Panc1 (cell line): ENCODE measurements around the gene SLC4A1. TPM values are rescaled to one million over a fixed set of nuclear protein-coding genes. Genes with fewer than 3 reads are reported as not detected.

Source experiments
- ATAC-seq: fragments of 200-7000 bp; cut with Tn5 transposase; 2 replicates; pipeline ENCODE4 v1.9.1; 2020; ENCODE audit warnings: mild to moderate bottlenecking, moderate library complexity
- BruUV-seq: library from RNA; stranded (reverse); fragments of 400-500 nt; replicated peaks from 2 replicates; lab custom pipeline; 2021; lab: Mats Ljungman, UMichigan
- CTCF ChIA-PET: fragments of 300-600 bp; sonication (Branson Sonifier 250); formaldehyde crosslinking; loops from one replicate; lab custom pipeline; 2022; ENCODE audit warnings: antibody characterized with exemption; lab: Charles Lee
- POLR2A ChIA-PET: fragments of 300-600 bp; sonication (Branson Sonifier 250); formaldehyde crosslinking; loops from one replicate; lab custom pipeline; 2022; ENCODE audit warnings: antibody characterized with exemption; lab: Charles Lee
- DNase-seq: peaks from one replicate; pipeline ENCODE4 v3.0.0-alpha.2; 2010; ENCODE audit warnings: low read depth, low spot score
- H3K27ac ChIP-seq: 2 replicates; pipeline ENCODE4 v1.5.1; 2011; ENCODE audit warnings: mild to moderate bottlenecking, low read length, inconsistent platforms
- H3K27me3 ChIP-seq: fragments of 200-500 bp; sonication (Bioruptor generic); 2 replicates; pipeline ENCODE4 v1.6.0; 2014; ENCODE audit warnings: low read length, inconsistent platforms; ENCODE audit not compliant: control insufficient read depth, insufficient read depth
- H3K36me3 ChIP-seq: fragments of 200-500 bp; sonication (Bioruptor generic); 2 replicates; pipeline ENCODE4 v1.5.1; 2014; ENCODE audit warnings: inconsistent platforms, mild to moderate bottlenecking, low read length, moderate library complexity; ENCODE audit not compliant: control insufficient read depth, insufficient read depth
- H3K4me1 ChIP-seq: 2 replicates; pipeline ENCODE4 v1.5.1; 2011; ENCODE audit warnings: inconsistent platforms, mild to moderate bottlenecking, low read length, moderate library complexity; ENCODE audit not compliant: control insufficient read depth, insufficient read depth
- H3K4me3 ChIP-seq, 2 experiments: 2 replicates each; pipeline ENCODE4 v1.5.1; 2011 to 2012; ENCODE audit warnings: low read depth in 2 of 2, low read length in 2 of 2, mild to moderate bottlenecking in 2 of 2, inconsistent platforms in 1 of 2, moderate library complexity in 1 of 2
- H3K9me3 ChIP-seq: fragments of 200-500 bp; sonication (Bioruptor generic); 2 replicates; pipeline ENCODE4 v1.5.1; 2014; ENCODE audit warnings: low read depth, mild to moderate bottlenecking, inconsistent platforms, low read length, moderate library complexity; ENCODE audit not compliant: control insufficient read depth, insufficient read depth
- POLR2AphosphoS5 ChIP-seq: IDR thresholded peaks from 2 replicates; pipeline ENCODE4 v1.6.1; 2012; ENCODE audit warnings: mild to moderate bottlenecking, low read depth, low read length, moderate library complexity
- SIN3A ChIP-seq: IDR thresholded peaks from 2 replicates; pipeline ENCODE4 v1.6.1; 2012; ENCODE audit warnings: low read depth, mild to moderate bottlenecking, low read length, moderate library complexity, borderline replicate concordance; ENCODE audit not compliant: insufficient read depth
- TCF7L2 ChIP-seq: IDR thresholded peaks from 2 replicates; pipeline ENCODE4 v1.6.1; 2011; ENCODE audit warnings: mild to moderate bottlenecking, low read depth, low read length, inconsistent platforms
- in situ Hi-C: cut with HindIII; loops from 2 replicates; pipeline ENCODE4 v1.10.0; 2016; ENCODE audit warnings: low sequenced_read_pairs, low pct_unique_long_range_greater_than_20kb
- intact Hi-C: fragments of 100-400 bp; cut with micrococcal nuclease; formaldehyde crosslinking; loops from one replicate; pipeline ENCODE4 v1.10.0; 2022; ENCODE audit not compliant: unreplicated experiment
- total RNA-seq: library from RNA; stranded (reverse); gene quantifications from one replicate; pipeline ENCODE4 v1.2.1, GENCODE V29; 2021; ENCODE audit not compliant: unreplicated experiment
- TF ChIP-seq, protein P1 (sequence below), 2 experiments: IDR thresholded peaks; 2 replicates each; pipeline ENCODE4 v1.6.1; 2011 to 2012; ENCODE audit warnings: low read depth in 2 of 2, control low read depth in 1 of 2, low read length in 1 of 2, mild to moderate bottlenecking in 1 of 2, moderate library complexity in 1 of 2; ENCODE audit not compliant: insufficient read depth in 1 of 2
- TF ChIP-seq, protein P2 (sequence below): fragments of 450-650 bp; IDR thresholded peaks from 2 replicates; pipeline ENCODE4 v1.5.1; 2017; ENCODE audit warnings: mild to moderate bottlenecking

SLC4A1 gene
- total RNA-seq, 1 experiment from 2014 or later: not detected

DNA sequence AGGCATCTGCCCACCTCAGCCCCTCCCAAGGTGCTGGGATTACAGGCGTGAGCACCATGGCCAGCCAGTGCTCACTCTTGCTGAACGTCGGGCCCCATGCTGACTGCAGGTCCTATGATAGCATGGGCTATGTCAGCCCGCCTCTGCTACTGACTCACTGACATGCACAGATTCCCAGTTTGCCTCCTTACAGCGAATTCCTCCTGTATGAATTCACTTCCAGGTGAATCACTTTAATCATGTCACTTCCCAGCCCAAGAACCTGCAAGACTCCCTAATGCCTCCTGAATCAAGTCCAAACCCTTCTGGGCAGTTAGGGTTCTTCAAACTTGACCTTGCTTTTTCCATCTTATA, 32.4 kb downstream of the SLC4A1 start:
- in situ Hi-C loops: no loop called here
- Histone ChIP-seq H3K4me1 (no peaks in the 10 kb centered on the region), H3K27me3 (no peaks in the 10 kb centered on the region), H3K9me3 (no peaks in the 10 kb centered on the region), H3K36me3 (no peaks in the 10 kb centered on the region), H3K27ac (no peak overlapping the region), H3K4me3 (no peak overlapping the region)
- peak; percentile 45 for DNase-seq
- ChIA-PET CTCF (no interaction called here), POLR2A (no interaction called here)
- peak; percentile 88 for ATAC-seq
- TF ChIP-seq SIN3A: no peak
- TF ChIP-seq, protein P1, sequence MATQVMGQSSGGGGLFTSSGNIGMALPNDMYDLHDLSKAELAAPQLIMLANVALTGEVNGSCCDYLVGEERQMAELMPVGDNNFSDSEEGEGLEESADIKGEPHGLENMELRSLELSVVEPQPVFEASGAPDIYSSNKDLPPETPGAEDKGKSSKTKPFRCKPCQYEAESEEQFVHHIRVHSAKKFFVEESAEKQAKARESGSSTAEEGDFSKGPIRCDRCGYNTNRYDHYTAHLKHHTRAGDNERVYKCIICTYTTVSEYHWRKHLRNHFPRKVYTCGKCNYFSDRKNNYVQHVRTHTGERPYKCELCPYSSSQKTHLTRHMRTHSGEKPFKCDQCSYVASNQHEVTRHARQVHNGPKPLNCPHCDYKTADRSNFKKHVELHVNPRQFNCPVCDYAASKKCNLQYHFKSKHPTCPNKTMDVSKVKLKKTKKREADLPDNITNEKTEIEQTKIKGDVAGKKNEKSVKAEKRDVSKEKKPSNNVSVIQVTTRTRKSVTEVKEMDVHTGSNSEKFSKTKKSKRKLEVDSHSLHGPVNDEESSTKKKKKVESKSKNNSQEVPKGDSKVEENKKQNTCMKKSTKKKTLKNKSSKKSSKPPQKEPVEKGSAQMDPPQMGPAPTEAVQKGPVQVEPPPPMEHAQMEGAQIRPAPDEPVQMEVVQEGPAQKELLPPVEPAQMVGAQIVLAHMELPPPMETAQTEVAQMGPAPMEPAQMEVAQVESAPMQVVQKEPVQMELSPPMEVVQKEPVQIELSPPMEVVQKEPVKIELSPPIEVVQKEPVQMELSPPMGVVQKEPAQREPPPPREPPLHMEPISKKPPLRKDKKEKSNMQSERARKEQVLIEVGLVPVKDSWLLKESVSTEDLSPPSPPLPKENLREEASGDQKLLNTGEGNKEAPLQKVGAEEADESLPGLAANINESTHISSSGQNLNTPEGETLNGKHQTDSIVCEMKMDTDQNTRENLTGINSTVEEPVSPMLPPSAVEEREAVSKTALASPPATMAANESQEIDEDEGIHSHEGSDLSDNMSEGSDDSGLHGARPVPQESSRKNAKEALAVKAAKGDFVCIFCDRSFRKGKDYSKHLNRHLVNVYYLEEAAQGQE (IDR thresholded peaks at IDR 0.05; ENCODE audit: insufficient read depth in 1 of 2, low read depth in 2 of 2, low read length in 1 of 2): no peak
- intact Hi-C loops: no loop called here
- no TSS peak for BruUV-seq

DNA sequence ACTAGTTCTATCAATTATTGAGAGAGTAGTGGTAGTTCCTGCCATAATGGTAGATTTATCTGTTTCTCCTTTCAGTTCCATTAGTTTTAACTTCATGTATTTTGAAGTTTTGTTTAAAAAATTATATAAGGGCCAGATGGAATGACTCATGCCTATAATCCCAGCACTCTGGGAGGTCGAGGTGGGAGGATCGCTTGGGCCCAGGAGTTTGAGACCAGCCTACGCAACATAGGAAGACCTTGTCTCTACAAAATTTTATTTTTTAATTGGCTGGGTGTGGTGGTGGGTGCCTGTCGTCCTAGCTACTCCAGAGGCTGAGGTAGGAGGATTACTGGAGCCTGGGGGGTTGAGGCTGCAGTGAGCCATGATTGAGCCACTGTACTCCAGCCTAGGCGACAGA, 34.4 kb downstream of the SLC4A1 start:
- ChIA-PET CTCF (no interaction called here), POLR2A (no interaction called here)
- H3K4me3 ChIP-seq: no peak overlapping the region
- H3K27ac ChIP-seq: no peak overlapping the region
- no peaks in the 10 kb centered on the region for H3K4me1 ChIP-seq
- ATAC-seq (no peak), DNase-seq (no peak)
- intact Hi-C loops: no loop called here
- in situ Hi-C loops: no loop called here
- H3K36me3 ChIP-seq: no peaks in the 10 kb centered on the region
- TF ChIP-seq SIN3A (no peak), POLR2AphosphoS5 (no peak), TCF7L2 (no peak)
- TF ChIP-seq, protein P2, sequence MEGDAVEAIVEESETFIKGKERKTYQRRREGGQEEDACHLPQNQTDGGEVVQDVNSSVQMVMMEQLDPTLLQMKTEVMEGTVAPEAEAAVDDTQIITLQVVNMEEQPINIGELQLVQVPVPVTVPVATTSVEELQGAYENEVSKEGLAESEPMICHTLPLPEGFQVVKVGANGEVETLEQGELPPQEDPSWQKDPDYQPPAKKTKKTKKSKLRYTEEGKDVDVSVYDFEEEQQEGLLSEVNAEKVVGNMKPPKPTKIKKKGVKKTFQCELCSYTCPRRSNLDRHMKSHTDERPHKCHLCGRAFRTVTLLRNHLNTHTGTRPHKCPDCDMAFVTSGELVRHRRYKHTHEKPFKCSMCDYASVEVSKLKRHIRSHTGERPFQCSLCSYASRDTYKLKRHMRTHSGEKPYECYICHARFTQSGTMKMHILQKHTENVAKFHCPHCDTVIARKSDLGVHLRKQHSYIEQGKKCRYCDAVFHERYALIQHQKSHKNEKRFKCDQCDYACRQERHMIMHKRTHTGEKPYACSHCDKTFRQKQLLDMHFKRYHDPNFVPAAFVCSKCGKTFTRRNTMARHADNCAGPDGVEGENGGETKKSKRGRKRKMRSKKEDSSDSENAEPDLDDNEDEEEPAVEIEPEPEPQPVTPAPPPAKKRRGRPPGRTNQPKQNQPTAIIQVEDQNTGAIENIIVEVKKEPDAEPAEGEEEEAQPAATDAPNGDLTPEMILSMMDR: no peak
- TF ChIP-seq, protein P1 (IDR thresholded peaks at IDR 0.05; ENCODE audit: insufficient read depth in 1 of 2, low read depth in 2 of 2, low read length in 1 of 2): no peak
- no peaks in the 10 kb centered on the region for H3K27me3 ChIP-seq
- H3K9me3 ChIP-seq: no peaks in the 10 kb centered on the region
- BruUV-seq: no TSS peak
